ENCODE measurements around the gene NR2F1. TPM values are rescaled to one million over a fixed set of nuclear protein-coding genes. Genes with fewer than 3 reads are reported as not detected.

Gene NR2F1
- total RNA-seq, 1 donor from 2014 or later = 0.47 TPM

- DNase-seq = no peak
- H3K27me3 ChIP-seq (ENCODE audit: low read depth) = peaks cover 81% of the 10 kb centered on the region
- no peak for TF ChIP-seq CTCF (IDR thresholded peaks at IDR 0.05; ENCODE audit: borderline replicate concordance)
- H3K27ac ChIP-seq (replicated peaks) = no peak overlapping the region
- intact Hi-C loops (cut with micrococcal nuclease) = no loop called here
- no peaks in the 10 kb centered on the region for H3K36me3 ChIP-seq
- no peaks in the 10 kb centered on the region for H3K9me3 ChIP-seq (replicated peaks)
- peaks cover 22% of the 10 kb centered on the region for H3K4me1 ChIP-seq
- H3K4me3 ChIP-seq = no peak overlapping the region
Observed at GRCh38 chr5:93611976-93612854, 29.2 kb downstream of the NR2F1 start.

- peaks cover 75% of the 10 kb centered on the region for H3K27me3 ChIP-seq (ENCODE audit: low read depth)
- intact Hi-C loops (cut with micrococcal nuclease) = no loop called here
- no peaks in the 10 kb centered on the region for H3K36me3 ChIP-seq
- H3K9me3 ChIP-seq (replicated peaks) = no peaks in the 10 kb centered on the region
- H3K4me3 ChIP-seq = no peak overlapping the region
- DNase-seq = no peak
- peaks cover 16% of the 10 kb centered on the region for H3K4me1 ChIP-seq
- H3K27ac ChIP-seq (replicated peaks) = no peak overlapping the region
- TF ChIP-seq CTCF (IDR thresholded peaks at IDR 0.05; ENCODE audit: borderline replicate concordance) = no peak
Observed at GRCh38 chr5:93612855-93613243, 29.8 kb downstream of the NR2F1 start.

GRCh38 chr5:93616538-93617174 is 33.6 kb downstream of the NR2F1 start:
- peaks cover 25% of the 10 kb centered on the region for H3K4me1 ChIP-seq
- peaks cover 37% of the 10 kb centered on the region for H3K27me3 ChIP-seq (ENCODE audit: low read depth)
- no peak for TF ChIP-seq CTCF (IDR thresholded peaks at IDR 0.05; ENCODE audit: borderline replicate concordance)
- H3K36me3 ChIP-seq = no peaks in the 10 kb centered on the region
- intact Hi-C loops (cut with micrococcal nuclease) = no loop called here
- H3K4me3 ChIP-seq = no peak overlapping the region
- no peak for DNase-seq
- H3K27ac ChIP-seq (replicated peaks) = no peak overlapping the region
- no peaks in the 10 kb centered on the region for H3K9me3 ChIP-seq (replicated peaks)

GRCh38 chr5:93620487-93621326 is 37.7 kb downstream of the NR2F1 start:
- Histone ChIP-seq H3K27ac (replicated peaks) (peak overlapping the region; percentile 86), H3K4me1 (peaks cover 25% of the 10 kb centered on the region), H3K27me3 (ENCODE audit: low read depth) (no peaks in the 10 kb centered on the region), H3K9me3 (replicated peaks) (no peaks in the 10 kb centered on the region), H3K4me3 (peak overlapping the region; percentile 85), H3K36me3 (no peaks in the 10 kb centered on the region)
- intact Hi-C loops (cut with micrococcal nuclease) = no loop called here
- TF ChIP-seq CTCF (IDR thresholded peaks at IDR 0.05; ENCODE audit: borderline replicate concordance) = peak; percentile 36
- peak; percentile 61 for DNase-seq

GRCh38 chr5:93621327-93621798 is 38.3 kb downstream of the NR2F1 start:
- Histone ChIP-seq H3K9me3 (replicated peaks) (no peaks in the 10 kb centered on the region), H3K27me3 (ENCODE audit: low read depth) (no peaks in the 10 kb centered on the region), H3K4me3 (peak overlapping the region; percentile 85), H3K4me1 (peaks cover 25% of the 10 kb centered on the region), H3K27ac (replicated peaks) (peak overlapping the region; percentile 86), H3K36me3 (no peaks in the 10 kb centered on the region)
- intact Hi-C loops (cut with micrococcal nuclease) = no loop called here
- no peak for TF ChIP-seq CTCF (IDR thresholded peaks at IDR 0.05; ENCODE audit: borderline replicate concordance)
- peak; percentile 81 for DNase-seq
